ENCODE data around the gene LRP5.

DNA sequence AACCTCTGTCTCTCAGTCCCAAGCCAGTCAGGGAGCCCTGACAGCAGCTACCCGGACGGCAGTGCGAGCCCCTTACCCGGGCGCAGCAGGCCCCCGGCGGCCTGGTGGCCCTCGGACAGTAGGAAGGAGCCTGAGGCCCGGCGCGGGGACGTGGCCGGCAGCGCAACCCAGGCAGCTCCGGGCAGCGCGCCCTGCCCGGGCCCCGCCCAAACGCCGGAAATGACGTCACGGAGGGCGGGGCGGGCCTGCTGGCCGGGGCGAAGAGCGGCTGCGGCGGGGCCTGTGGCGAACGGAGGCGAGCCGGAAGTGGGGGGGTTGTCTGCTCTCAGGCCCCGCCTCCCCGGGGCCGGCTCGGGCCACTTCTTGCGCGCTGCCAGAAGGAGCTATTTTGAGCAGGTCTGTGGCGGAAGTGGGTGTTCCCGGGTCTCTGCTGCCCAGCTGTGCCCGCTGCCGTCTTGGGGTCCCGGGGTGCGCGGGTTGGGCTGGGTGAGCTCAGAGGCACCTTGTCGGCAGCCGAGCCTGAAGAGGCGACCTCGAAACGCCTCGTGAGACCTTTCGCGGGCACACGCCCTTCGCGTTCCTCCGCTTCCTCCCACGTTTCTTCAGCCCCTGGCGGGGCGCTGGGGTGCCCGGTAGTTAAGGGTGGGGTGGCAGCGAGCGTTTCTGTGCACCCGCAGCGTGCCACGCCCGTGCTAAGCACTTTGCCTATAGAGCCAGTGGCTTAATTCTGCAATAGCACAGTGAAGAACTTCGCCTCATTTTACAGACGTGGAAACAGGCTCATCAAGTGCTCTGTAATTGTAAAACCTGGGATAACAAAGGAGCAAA lies 40.4 kb upstream of the LRP5 start, which contains the start of gene C11orf24:
- TF ChIP-seq, protein P1, sequence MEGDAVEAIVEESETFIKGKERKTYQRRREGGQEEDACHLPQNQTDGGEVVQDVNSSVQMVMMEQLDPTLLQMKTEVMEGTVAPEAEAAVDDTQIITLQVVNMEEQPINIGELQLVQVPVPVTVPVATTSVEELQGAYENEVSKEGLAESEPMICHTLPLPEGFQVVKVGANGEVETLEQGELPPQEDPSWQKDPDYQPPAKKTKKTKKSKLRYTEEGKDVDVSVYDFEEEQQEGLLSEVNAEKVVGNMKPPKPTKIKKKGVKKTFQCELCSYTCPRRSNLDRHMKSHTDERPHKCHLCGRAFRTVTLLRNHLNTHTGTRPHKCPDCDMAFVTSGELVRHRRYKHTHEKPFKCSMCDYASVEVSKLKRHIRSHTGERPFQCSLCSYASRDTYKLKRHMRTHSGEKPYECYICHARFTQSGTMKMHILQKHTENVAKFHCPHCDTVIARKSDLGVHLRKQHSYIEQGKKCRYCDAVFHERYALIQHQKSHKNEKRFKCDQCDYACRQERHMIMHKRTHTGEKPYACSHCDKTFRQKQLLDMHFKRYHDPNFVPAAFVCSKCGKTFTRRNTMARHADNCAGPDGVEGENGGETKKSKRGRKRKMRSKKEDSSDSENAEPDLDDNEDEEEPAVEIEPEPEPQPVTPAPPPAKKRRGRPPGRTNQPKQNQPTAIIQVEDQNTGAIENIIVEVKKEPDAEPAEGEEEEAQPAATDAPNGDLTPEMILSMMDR (conservative IDR thresholded peaks at IDR 0.05; ENCODE audit: low read length) = no peak
- TF ChIP-seq EZH2phosphoT487 (IDR thresholded peaks at IDR 0.05; ENCODE audit: borderline replicate concordance) = no peak

All from Loucy (cell line).